IMR-90 (cell line): Measurements from ENCODE around the gene MEPCE. TPM values are rescaled to one million over a fixed set of nuclear protein-coding genes. Genes with fewer than 3 reads are reported as not detected.

Experiments
- ATAC-seq: fragments of 200-7000 bp; cut with Tn5 transposase; 2 replicates; pipeline ENCODE4 v1.9.1; 2020; ENCODE audit warnings: low read depth, mild to moderate bottlenecking, moderate library complexity
- BruUV-seq: library from RNA; stranded (reverse); fragments of 400-500 nt; replicated peaks from 2 replicates; lab custom pipeline; 2021; lab: Mats Ljungman, UMichigan
- CTCF ChIA-PET: fragments of 300-600 bp; formaldehyde crosslinking; extraction: SDS; loops from one replicate; lab custom pipeline; 2021; ENCODE audit warnings: antibody characterized with exemption; lab: Yijun Ruan, JAX
- POLR2A ChIA-PET: fragments of 300-600 bp; sonication (Branson Sonifier 250); formaldehyde crosslinking; loops from one replicate; lab custom pipeline; 2022; ENCODE audit warnings: antibody characterized with exemption; ENCODE audit not compliant: unreplicated experiment; lab: Charles Lee
- DNase-seq: peaks from one replicate; pipeline ENCODE4 v3.0.0; 2013
- H2AFZ ChIP-seq: replicated peaks from 2 replicates; pipeline ENCODE3; 2013; ENCODE audit warnings: low read length, mild to moderate bottlenecking; ENCODE audit not compliant: poor library complexity
- H2AK5ac ChIP-seq: 2 replicates; pipeline ENCODE4 v1.6.1; 2013; ENCODE audit warnings: low read depth, low read length, inconsistent platforms
- H2AK9ac ChIP-seq: replicated peaks from 2 replicates; pipeline ENCODE3; 2013; ENCODE audit warnings: mild to moderate bottlenecking, low read depth, low read length, moderate library complexity; ENCODE audit not compliant: poor library complexity
- H2BK120ac ChIP-seq: 2 replicates; pipeline ENCODE4 v1.6.1; 2013; ENCODE audit warnings: low read depth, low read length, inconsistent platforms
- H2BK15ac ChIP-seq: 3 replicates; pipeline ENCODE4 v1.6.1; 2013; ENCODE audit warnings: low read depth, low read length, inconsistent platforms
- H2BK20ac ChIP-seq: 2 replicates; pipeline ENCODE4 v1.6.1; 2013; ENCODE audit warnings: low read depth, mild to moderate bottlenecking, inconsistent platforms, low read length, moderate library complexity
- H2BK5ac ChIP-seq: 2 replicates; pipeline ENCODE4 v1.6.1; 2013; ENCODE audit warnings: mild to moderate bottlenecking, low read depth, low read length, inconsistent platforms; ENCODE audit not compliant: poor library complexity, severe bottlenecking
- H3K14ac ChIP-seq: replicated peaks from 2 replicates; pipeline ENCODE4 v1.6.1; 2013; ENCODE audit warnings: low read depth, low read length, inconsistent platforms
- H3K18ac ChIP-seq: 2 replicates; pipeline ENCODE4 v1.6.1; 2013; ENCODE audit warnings: low read depth, low read length, control low read depth
- H3K23ac ChIP-seq: 2 replicates; pipeline ENCODE4 v1.6.1; 2013; ENCODE audit warnings: low read depth, low read length, inconsistent platforms
- H3K27ac ChIP-seq: 2 replicates; pipeline ENCODE4 v1.5.1; 2013; ENCODE audit warnings: mild to moderate bottlenecking, control low read depth, low read length; ENCODE audit not compliant: insufficient read depth
- H3K27me3 ChIP-seq: 2 replicates; pipeline ENCODE4 v1.6.1; 2013; ENCODE audit warnings: low read length; ENCODE audit not compliant: control insufficient read depth, insufficient read depth
- H3K36me3 ChIP-seq: 2 replicates; pipeline ENCODE4 v1.6.1; 2013; ENCODE audit warnings: low read length, mixed read lengths; ENCODE audit not compliant: control insufficient read depth, insufficient read depth
- H3K4ac ChIP-seq: 2 replicates; pipeline ENCODE4 v1.6.1; 2013; ENCODE audit warnings: low read depth, low read length, inconsistent platforms
- H3K4me1 ChIP-seq: 2 replicates; pipeline ENCODE4 v1.6.1; 2013; ENCODE audit warnings: low read length, mixed read lengths; ENCODE audit not compliant: control insufficient read depth, insufficient read depth
- H3K4me2 ChIP-seq: 2 replicates; pipeline ENCODE4 v1.6.1; 2013; ENCODE audit warnings: low read depth, mild to moderate bottlenecking, control low read depth, low read length, moderate library complexity
- H3K4me3 ChIP-seq: 2 replicates; pipeline ENCODE4 v1.5.1; 2013; ENCODE audit warnings: low read depth, mild to moderate bottlenecking, control low read depth, low read length, moderate library complexity; ENCODE audit not compliant: insufficient read depth
- H3K56ac ChIP-seq: 2 replicates; pipeline ENCODE4 v1.6.1; 2013; ENCODE audit warnings: low read length, inconsistent platforms; ENCODE audit not compliant: insufficient read depth; ENCODE audit errors: extremely low read depth
- H3K79me1 ChIP-seq, 2 experiments: 2 replicates each; pipeline ENCODE4 v1.6.1; 2013; ENCODE audit warnings: low read length in 2 of 2, inconsistent platforms in 1 of 2, low read depth in 1 of 2
- H3K9ac ChIP-seq: 2 replicates; pipeline ENCODE4 v1.6.1; 2013; ENCODE audit warnings: low read depth, low read length, control low read depth
- H3K9me1 ChIP-seq: 2 replicates; pipeline ENCODE4 v1.6.1; 2013; ENCODE audit warnings: low read length, inconsistent platforms; ENCODE audit not compliant: insufficient read depth
- H3K9me3 ChIP-seq: 2 replicates; pipeline ENCODE4 v1.6.1; 2013; ENCODE audit warnings: low read length; ENCODE audit not compliant: control insufficient read depth, insufficient read depth
- H4K20me1 ChIP-seq: 2 replicates; pipeline ENCODE4 v1.6.1; 2013; ENCODE audit warnings: low read length, inconsistent platforms; ENCODE audit not compliant: insufficient read depth
- H4K5ac ChIP-seq: 2 replicates; pipeline ENCODE4 v1.6.1; 2013; ENCODE audit warnings: mild to moderate bottlenecking, low read depth, low read length, control low read depth
- H4K8ac ChIP-seq, 2 experiments: 2 replicates each; pipeline ENCODE4 v1.6.1; 2013; ENCODE audit warnings: low read depth in 2 of 2, low read length in 2 of 2, control low read depth in 1 of 2, inconsistent platforms in 1 of 2
- H4K91ac ChIP-seq: 2 replicates; pipeline ENCODE4 v1.6.1; 2013; ENCODE audit warnings: low read depth, low read length, inconsistent platforms; ENCODE audit not compliant: insufficient read depth
- BHLHE40 ChIP-seq: fragments of 150-350 bp; IDR thresholded peaks from 2 replicates; pipeline ENCODE4 v1.6.1; 2016; ENCODE audit warnings: mild to moderate bottlenecking, low read depth, low read length
- CEBPB ChIP-seq: IDR thresholded peaks from 2 replicates; pipeline ENCODE4 v1.6.1; 2012; ENCODE audit warnings: low read depth, low read length, improper control_type of control experiment
- CHD1 ChIP-seq: IDR thresholded peaks from 2 replicates; pipeline ENCODE4 v1.6.1; 2012; ENCODE audit warnings: low read depth, low read length, improper control_type of control experiment
- FOS ChIP-seq: fragments of 150-350 bp; IDR thresholded peaks from 2 replicates; pipeline ENCODE4 v1.6.1; 2016; ENCODE audit warnings: low read depth, low read length
- MAFK ChIP-seq: IDR thresholded peaks from 2 replicates; pipeline ENCODE4 v1.6.1; 2012; ENCODE audit warnings: low read depth, low read length, improper control_type of control experiment
- MAZ ChIP-seq: IDR thresholded peaks from 2 replicates; pipeline ENCODE4 v1.6.1; 2012; ENCODE audit warnings: low read depth, mild to moderate bottlenecking, low read length, improper control_type of control experiment, moderate library complexity, borderline replicate concordance
- MXI1 ChIP-seq: IDR thresholded peaks from 2 replicates; pipeline ENCODE4 v1.6.1; 2012; ENCODE audit warnings: low read depth, mild to moderate bottlenecking, low read length, moderate library complexity, borderline replicate concordance
- NFE2L2 ChIP-seq: fragments of 150-350 bp; IDR thresholded peaks from 2 replicates; pipeline ENCODE4 v1.6.1; 2016; ENCODE audit warnings: low read depth, mild to moderate bottlenecking, low read length
- POLR2A ChIP-seq: IDR thresholded peaks from 2 replicates; pipeline ENCODE4 v1.6.1; 2012; ENCODE audit warnings: mild to moderate bottlenecking, low read depth, low read length
- RAD21 ChIP-seq: IDR thresholded peaks from 2 replicates; pipeline ENCODE4 v1.6.1; 2012; ENCODE audit warnings: low read length, improper control_type of control experiment
- RCOR1 ChIP-seq: IDR thresholded peaks from 2 replicates; pipeline ENCODE4 v1.6.1; 2012; ENCODE audit warnings: mild to moderate bottlenecking, low read length, improper control_type of control experiment; ENCODE audit not compliant: insufficient replicate concordance
- RFX5 ChIP-seq: IDR thresholded peaks from 2 replicates; pipeline ENCODE4 v1.8.0; 2012; ENCODE audit warnings: low read depth, mild to moderate bottlenecking, low read length, moderate library complexity
- SMC3 ChIP-seq: fragments of 150-350 bp; IDR thresholded peaks from 2 replicates; pipeline ENCODE4 v1.6.1; 2016; ENCODE audit warnings: low read depth, mild to moderate bottlenecking, antibody characterized with exemption, low read length, moderate library complexity
- WGBS, 2 experiments: methylation state at CpG; one replicate each; pipeline versions ENCODE4 v1.1.5 to v1.1.7; 2013; ENCODE audit warnings: missing lambda C conversion rate in 2 of 2; ENCODE audit not compliant: insufficient read length in 1 of 2; ENCODE audit errors: extremely low coverage in 2 of 2; 5-methylcytosine and 5-hydroxymethylcytosine counted together
- dilution Hi-C: fragments of 300-500 bp; cut with HindIII; formaldehyde crosslinking; loops from one replicate; pipeline ENCODE4 v1.14.3; 2018; ENCODE audit warnings: low sequenced_read_pairs; ENCODE audit not compliant: unreplicated experiment
- in situ Hi-C: fragments of 300-500 bp; cut with MboI; formaldehyde crosslinking; loops from 3 replicates; pipeline ENCODE4 v1.14.3; 2019; ENCODE audit warnings: low sequenced_read_pairs, inconsistent platforms, mixed read lengths
- intact Hi-C: fragments of 100-400 bp; cut with micrococcal nuclease; formaldehyde crosslinking; loops from 2 replicates; pipeline ENCODE4 v1.10.0; 2022
- polyA plus RNA-seq, 3 experiments: library from polyadenylated mRNA; depleted of rRNA; stranded (reverse); fragments of >200 nt; gene quantifications; 2 replicates each; pipeline ENCODE4 v1.2.3, GENCODE V29; 2012; ENCODE audit warnings: low replicate concordance in 1 of 3
- total RNA-seq: library from RNA; depleted of rRNA; stranded (reverse); fragments of >200 nt; gene quantifications from 2 replicates; pipeline ENCODE4 v1.2.3, GENCODE V29; 2012
- TF ChIP-seq, protein P1 (sequence below): fragments of 150-350 bp; IDR thresholded peaks from 2 replicates; pipeline ENCODE4 v1.6.1; 2016; ENCODE audit warnings: low read depth, mild to moderate bottlenecking, low read length, moderate library complexity, borderline replicate concordance
- TF ChIP-seq, protein P2 (sequence below): conservative IDR thresholded peaks from 2 replicates; pipeline ENCODE4 v1.5.1; 2012; ENCODE audit warnings: mild to moderate bottlenecking, low read depth, low read length, improper control_type of control experiment
- TF ChIP-seq, protein P3 (sequence below): fragments of 150-350 bp; IDR thresholded peaks from 2 replicates; pipeline ENCODE4 v1.6.1; 2017; ENCODE audit warnings: mild to moderate bottlenecking, antibody characterized with exemption, low read length, low read depth

MEPCE gene
- total and polyA plus RNA-seq, 2 of the 4 experiments (the other 2 are of a cell fraction), result 18.2 to 22.9 TPM

DNA sequence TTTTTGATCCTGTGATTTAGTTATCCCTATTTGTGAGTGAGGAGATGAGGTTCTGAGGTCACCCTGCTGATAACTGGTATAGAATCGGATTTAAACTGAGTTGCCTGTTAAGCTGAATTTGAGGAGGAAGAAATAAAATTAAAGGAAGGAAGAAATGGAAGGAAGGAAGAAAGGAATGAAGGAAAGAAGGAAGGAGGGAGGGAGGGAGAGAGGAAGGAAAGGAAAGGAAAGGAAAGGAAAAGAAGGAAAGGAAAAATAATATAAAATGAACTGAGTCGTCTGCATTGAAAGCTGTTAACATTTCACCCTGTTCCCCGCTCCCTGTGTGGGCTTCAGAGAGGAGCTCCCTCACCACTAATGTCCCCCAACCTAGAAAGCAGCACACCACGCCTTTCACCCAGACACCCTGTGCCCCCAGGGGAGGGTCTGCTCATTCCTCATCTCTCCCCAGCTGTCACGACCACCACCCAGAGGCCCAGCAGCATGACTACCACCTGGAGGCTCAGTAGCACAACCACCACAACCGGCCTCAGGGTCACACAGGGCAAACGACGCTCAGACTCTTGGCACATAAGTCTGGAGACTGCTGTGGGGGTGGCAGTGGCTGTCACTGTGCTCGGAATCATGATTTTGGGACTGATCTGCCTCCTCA is 40.1 kb upstream of the MEPCE start:
- ATAC-seq (no peak), DNase-seq (no peak)
- Histone ChIP-seq H3K18ac (no peak overlapping the region), H2BK15ac (no peak overlapping the region), H3K23ac (no peak overlapping the region), H3K56ac (no peak overlapping the region), H3K27me3 (peaks cover 36% of the 10 kb centered on the region), H3K27ac (no peak overlapping the region), H2AFZ (peak overlapping the region; percentile 24), H4K91ac (no peak overlapping the region), H3K79me1 (no peaks in the 10 kb centered on the region), H3K4me3 (no peak overlapping the region), H3K4me2 (no peak overlapping the region), H2AK5ac (no peak overlapping the region), H3K36me3 (no peaks in the 10 kb centered on the region), H3K14ac (no peak overlapping the region), H4K8ac (no peak overlapping the region), H2BK120ac (no peak overlapping the region), H3K9ac (no peak overlapping the region), H4K20me1 (no peaks in the 10 kb centered on the region), H2BK20ac (no peak overlapping the region), H2AK9ac (no peak overlapping the region), H3K4ac (no peak overlapping the region), H3K9me3 (peaks cover 4% of the 10 kb centered on the region), H4K5ac (no peak overlapping the region), H2BK5ac (no peak overlapping the region), H3K4me1 (no peaks in the 10 kb centered on the region), H3K9me1 (peaks cover 3% of the 10 kb centered on the region; the same call in 1 of the 2 replicates)
- TF ChIP-seq RCOR1 (no peak), CHD1 (no peak), RAD21 (no peak), BHLHE40 (no peak), MAFK (no peak), MAZ (no peak), RFX5 (no peak), CEBPB (no peak), NFE2L2 (no peak), SMC3 (no peak), MXI1 (no peak), POLR2A (no peak), FOS (no peak)
- TF ChIP-seq, protein P1, sequence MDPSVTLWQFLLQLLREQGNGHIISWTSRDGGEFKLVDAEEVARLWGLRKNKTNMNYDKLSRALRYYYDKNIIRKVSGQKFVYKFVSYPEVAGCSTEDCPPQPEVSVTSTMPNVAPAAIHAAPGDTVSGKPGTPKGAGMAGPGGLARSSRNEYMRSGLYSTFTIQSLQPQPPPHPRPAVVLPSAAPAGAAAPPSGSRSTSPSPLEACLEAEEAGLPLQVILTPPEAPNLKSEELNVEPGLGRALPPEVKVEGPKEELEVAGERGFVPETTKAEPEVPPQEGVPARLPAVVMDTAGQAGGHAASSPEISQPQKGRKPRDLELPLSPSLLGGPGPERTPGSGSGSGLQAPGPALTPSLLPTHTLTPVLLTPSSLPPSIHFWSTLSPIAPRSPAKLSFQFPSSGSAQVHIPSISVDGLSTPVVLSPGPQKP, result no peak
- TF ChIP-seq, protein P2, sequence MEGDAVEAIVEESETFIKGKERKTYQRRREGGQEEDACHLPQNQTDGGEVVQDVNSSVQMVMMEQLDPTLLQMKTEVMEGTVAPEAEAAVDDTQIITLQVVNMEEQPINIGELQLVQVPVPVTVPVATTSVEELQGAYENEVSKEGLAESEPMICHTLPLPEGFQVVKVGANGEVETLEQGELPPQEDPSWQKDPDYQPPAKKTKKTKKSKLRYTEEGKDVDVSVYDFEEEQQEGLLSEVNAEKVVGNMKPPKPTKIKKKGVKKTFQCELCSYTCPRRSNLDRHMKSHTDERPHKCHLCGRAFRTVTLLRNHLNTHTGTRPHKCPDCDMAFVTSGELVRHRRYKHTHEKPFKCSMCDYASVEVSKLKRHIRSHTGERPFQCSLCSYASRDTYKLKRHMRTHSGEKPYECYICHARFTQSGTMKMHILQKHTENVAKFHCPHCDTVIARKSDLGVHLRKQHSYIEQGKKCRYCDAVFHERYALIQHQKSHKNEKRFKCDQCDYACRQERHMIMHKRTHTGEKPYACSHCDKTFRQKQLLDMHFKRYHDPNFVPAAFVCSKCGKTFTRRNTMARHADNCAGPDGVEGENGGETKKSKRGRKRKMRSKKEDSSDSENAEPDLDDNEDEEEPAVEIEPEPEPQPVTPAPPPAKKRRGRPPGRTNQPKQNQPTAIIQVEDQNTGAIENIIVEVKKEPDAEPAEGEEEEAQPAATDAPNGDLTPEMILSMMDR, result no peak
- TF ChIP-seq, protein P3, sequence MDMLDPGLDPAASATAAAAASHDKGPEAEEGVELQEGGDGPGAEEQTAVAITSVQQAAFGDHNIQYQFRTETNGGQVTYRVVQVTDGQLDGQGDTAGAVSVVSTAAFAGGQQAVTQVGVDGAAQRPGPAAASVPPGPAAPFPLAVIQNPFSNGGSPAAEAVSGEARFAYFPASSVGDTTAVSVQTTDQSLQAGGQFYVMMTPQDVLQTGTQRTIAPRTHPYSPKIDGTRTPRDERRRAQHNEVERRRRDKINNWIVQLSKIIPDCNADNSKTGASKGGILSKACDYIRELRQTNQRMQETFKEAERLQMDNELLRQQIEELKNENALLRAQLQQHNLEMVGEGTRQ, result no peak
- ChIA-PET CTCF (no interaction called here), POLR2A (no interaction called here)
- dilution Hi-C loops, result no loop called here
- in situ Hi-C loops, result no loop called here
- no TSS peak for BruUV-seq
- intact Hi-C loops, result no loop called here
- WGBS, 2 experiments, result 42% methylated on average over 2 of the region's 9 CpGs; no CpG with 5 or more reads in 1 of the 2 experiments
